G401 (cell line): Measurements from ENCODE around the gene CASP7. TPM values are rescaled to one million over a fixed set of nuclear protein-coding genes. Genes with fewer than 3 reads are reported as not detected.

Experiments used
- DNase-seq: peaks from one replicate; pipeline ENCODE4 v3.0.0-alpha.2; 2015; ENCODE audit warnings: low spot score
- in situ Hi-C: cut with HindIII; loops from 2 replicates; pipeline ENCODE4 v1.10.0; 2016; ENCODE audit warnings: low sequenced_read_pairs, mixed read lengths
- total RNA-seq: library from RNA; depleted of rRNA; stranded (reverse); fragments of >200 nt; shearing (Covaris generic); gene quantifications from 2 replicates; pipeline ENCODE4 v1.2.3, GENCODE V29; 2014

CASP7 gene
- total RNA-seq, 1 experiment from 2014 or later, result 15.5 TPM

GRCh38 chr10:113665352-113665751 lies 14.4 kb upstream of the CASP7 start:
- in situ Hi-C loops, result no loop called here
- DNase-seq, result no peak

- DNase-seq, result no peak
- in situ Hi-C loops, result no loop called here
Observed at GRCh38 chr10:113665806-113666354, 13.8 kb upstream of the CASP7 start.

GRCh38 chr10:113666682-113667252 lies 12.9 kb upstream of the CASP7 start:
- in situ Hi-C loops, result no loop called here
- DNase-seq, result no peak

- no peak for DNase-seq
- in situ Hi-C loops, result no loop called here
Observed at GRCh38 chr10:113680190-113681111, 739 bp downstream of the CASP7 start.

- in situ Hi-C loops, result no loop called here
- DNase-seq, result no peak
Observed at GRCh38 chr10:113681533-113682470, 2.1 kb downstream of the CASP7 start.

- in situ Hi-C loops, result no loop called here
Observed at GRCh38 chr10:113683300-113683699, 3.6 kb downstream of the CASP7 start.

GRCh38 chr10:113686028-113686427 lies 6.3 kb downstream of the CASP7 start:
- in situ Hi-C loops, result no loop called here
- DNase-seq, result no peak

More at GRCh38 chr10:113683300-113683699, 3.6 kb downstream of the CASP7 start:
- DNase-seq, result no peak

- in situ Hi-C loops, result no loop called here
- DNase-seq, result no peak
Observed at GRCh38 chr10:113687037-113687436, 7.3 kb downstream of the CASP7 start.

GRCh38 chr10:113689057-113689456 lies 9.3 kb downstream of the CASP7 start:
- in situ Hi-C loops, result no loop called here
- no peak for DNase-seq

GRCh38 chr10:113689574-113689973 lies 9.9 kb downstream of the CASP7 start:
- DNase-seq, result no peak
- in situ Hi-C loops, result no loop called here

- no peak for DNase-seq
- in situ Hi-C loops, result no loop called here
Observed at GRCh38 chr10:113690749-113691148, 11.0 kb downstream of the CASP7 start.

- in situ Hi-C loops, result no loop called here
- DNase-seq, result no peak
Observed at GRCh38 chr10:113691381-113691780, 11.7 kb downstream of the CASP7 start.

- DNase-seq, result no peak
Observed at GRCh38 chr10:113692271-113692670, 12.6 kb downstream of the CASP7 start.

GRCh38 chr10:113693348-113693747 lies 13.6 kb downstream of the CASP7 start:
- in situ Hi-C loops, result no loop called here
- DNase-seq, result no peak

More at GRCh38 chr10:113692271-113692670, 12.6 kb downstream of the CASP7 start:
- in situ Hi-C loops, result no loop called here

GRCh38 chr10:113695691-113696090 lies 16.0 kb downstream of the CASP7 start:
- no peak for DNase-seq
- in situ Hi-C loops, result no loop called here

- in situ Hi-C loops, result no loop called here
- DNase-seq, result no peak
Observed at GRCh38 chr10:113697595-113697994, 17.9 kb downstream of the CASP7 start.

- in situ Hi-C loops, result no loop called here
- peak; percentile 43 for DNase-seq
Observed at GRCh38 chr10:113704637-113705343, 25.1 kb downstream of the CASP7 start.

- in situ Hi-C loops, result no loop called here
- DNase-seq, result no peak
Observed at GRCh38 chr10:113705344-113705652, 25.6 kb downstream of the CASP7 start.

- no peak for DNase-seq
- in situ Hi-C loops, result no loop called here
Observed at GRCh38 chr10:113706623-113707022, 26.9 kb downstream of the CASP7 start.
